ENCODE results near the gene SLX4IP.

DNA sequence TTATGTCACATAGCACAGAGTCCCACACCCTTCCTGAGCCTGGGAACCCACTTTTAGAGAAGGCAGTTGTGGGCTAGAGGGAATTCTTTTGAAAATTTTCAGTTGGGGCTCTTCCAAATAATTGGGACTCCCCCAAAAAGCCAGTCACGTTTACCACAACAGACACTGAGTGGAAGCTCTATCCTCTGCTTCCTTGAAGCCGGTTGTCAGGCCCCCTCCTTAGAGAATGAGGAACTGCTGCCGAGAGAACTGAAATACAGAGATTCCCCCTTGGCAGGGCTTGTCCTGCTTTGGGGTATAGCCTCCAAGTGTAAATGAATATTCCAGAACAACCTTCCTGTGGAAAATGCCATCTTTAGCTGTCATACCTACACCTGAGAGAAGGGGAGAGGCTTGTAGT lies 241.4 kb downstream of the SLX4IP start:
- no peak for TF ChIP-seq CTCF (IDR thresholded peaks at IDR 0.05)
- no peak for TF ChIP-seq POLR2A (IDR thresholded peaks at IDR 0.05)
- no peak for TF ChIP-seq POLR2AphosphoS5 (IDR thresholded peaks at IDR 0.05)

Measured in prostate gland (tissue), 2 donors.